ENCODE data around the gene RUNX1. TPM values are rescaled to one million over a fixed set of nuclear protein-coding genes. Genes with fewer than 3 reads are reported as not detected.

The RUNX1 gene
- total RNA-seq, 4 donors from 2014 or later, result 2.9 to 18.7 (median 7.7) TPM

DNA sequence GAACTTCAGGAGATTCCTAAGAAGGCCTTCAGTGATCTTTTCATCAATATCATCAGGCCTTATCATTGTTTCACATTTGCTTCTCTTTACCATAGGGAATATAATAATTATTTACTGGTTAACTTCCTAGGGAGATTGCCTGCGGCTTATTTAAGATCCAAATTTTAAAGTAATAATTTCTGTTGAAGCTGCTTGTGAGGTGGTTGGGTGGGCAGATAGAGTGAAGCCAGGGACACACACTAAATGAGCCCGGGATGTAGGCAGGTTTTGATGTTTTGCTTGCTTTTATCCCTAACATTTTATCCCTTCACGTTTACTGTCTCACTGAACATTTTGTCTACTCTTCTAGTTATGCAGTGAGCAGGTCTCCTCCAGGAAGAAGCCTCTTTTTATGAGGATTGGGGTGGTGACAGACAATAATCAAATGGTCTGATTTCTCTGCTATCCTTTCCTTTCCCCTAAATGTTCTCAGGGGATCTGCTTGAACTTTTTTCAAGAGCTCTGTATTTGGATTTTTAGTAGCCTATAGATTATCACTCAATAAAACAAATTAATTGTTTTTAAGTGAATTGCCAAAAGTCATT, 164.7 kb downstream of the RUNX1 start:
- Histone ChIP-seq H3K27me3 (peaks cover 25% of the 10 kb centered on the region), H3K4me3 (replicated peaks in 1 of 3) (no peak overlapping the region), H3K4me1 (peaks cover 8 to 20% of the 10 kb centered on the region in 2 donors), H3K36me3 (peaks cover 0 to 6% of the 10 kb centered on the region in 2 donors), H3K27ac (peak overlapping the region in 1 of 3 donors; percentile 41), H3K9me3 (no peaks in the 10 kb centered on the region)
- TF ChIP-seq CTCF (IDR thresholded peaks at IDR 0.05) (no peak), POLR2A (IDR thresholded peaks at IDR 0.05) (no peak)
- intact Hi-C loops (cut with DNase I), result loop anchor here (10.0 kb wide), 3 partner anchors 60 to 520 kb away; no protein-coding TSS in a partner anchor
- no peak for DNase-seq
- 78 to 93% methylated on average over 3 of the region's 3 CpGs for WGBS, 2 donors

DNA sequence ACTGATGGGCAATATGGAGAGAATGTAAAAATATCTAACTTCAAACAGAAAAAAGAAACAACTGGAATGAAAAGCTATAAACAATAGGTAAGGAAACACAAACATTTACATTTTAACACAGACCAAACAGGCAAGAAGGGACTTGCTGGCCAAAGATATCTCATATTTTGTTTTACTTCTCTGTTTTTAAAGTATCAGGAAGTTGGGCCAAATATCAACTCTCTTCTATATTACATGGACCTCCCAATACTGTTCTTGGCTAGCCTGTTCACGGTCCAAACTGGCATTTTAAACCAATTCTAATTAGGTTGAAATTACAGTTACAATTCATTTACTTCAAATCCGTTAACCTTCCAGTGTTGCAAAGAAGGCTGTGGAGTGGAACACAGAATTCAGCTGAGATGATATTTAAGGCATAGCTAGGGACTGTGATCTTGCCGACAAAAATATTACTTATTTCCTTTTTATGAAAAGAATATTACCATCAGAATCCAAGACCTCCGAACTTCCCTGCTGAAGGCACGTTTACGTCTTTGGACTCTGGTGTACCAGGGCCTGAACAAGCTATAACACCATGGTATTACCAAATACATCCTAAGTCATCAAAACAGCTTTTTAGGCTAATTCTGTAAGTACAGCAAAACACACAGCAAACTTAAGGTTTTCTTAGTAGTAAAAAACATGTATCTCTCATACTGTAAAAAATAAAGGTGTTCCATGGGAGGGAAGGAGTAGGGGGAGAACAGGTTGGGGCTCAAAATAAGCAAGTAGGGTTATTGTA, 165.4 kb downstream of the RUNX1 start:
- Histone ChIP-seq H3K27ac (no peak overlapping the region), H3K27me3 (peaks cover 25% of the 10 kb centered on the region), H3K4me3 (replicated peaks in 1 of 3) (no peak overlapping the region), H3K9me3 (no peaks in the 10 kb centered on the region), H3K36me3 (peaks cover 0 to 6% of the 10 kb centered on the region in 2 donors), H3K4me1 (peaks cover 11 to 23% of the 10 kb centered on the region in 2 donors)
- intact Hi-C loops (cut with DNase I), result loop anchor here (10.0 kb wide), 3 partner anchors 59 to 521 kb away; no protein-coding TSS in a partner anchor
- TF ChIP-seq CTCF (IDR thresholded peaks at IDR 0.05) (no peak), POLR2A (IDR thresholded peaks at IDR 0.05) (no peak)
- DNase-seq, result no peak
- WGBS, 2 donors, result 88 to 91% methylated on average over 6 of the region's 6 CpGs

DNA sequence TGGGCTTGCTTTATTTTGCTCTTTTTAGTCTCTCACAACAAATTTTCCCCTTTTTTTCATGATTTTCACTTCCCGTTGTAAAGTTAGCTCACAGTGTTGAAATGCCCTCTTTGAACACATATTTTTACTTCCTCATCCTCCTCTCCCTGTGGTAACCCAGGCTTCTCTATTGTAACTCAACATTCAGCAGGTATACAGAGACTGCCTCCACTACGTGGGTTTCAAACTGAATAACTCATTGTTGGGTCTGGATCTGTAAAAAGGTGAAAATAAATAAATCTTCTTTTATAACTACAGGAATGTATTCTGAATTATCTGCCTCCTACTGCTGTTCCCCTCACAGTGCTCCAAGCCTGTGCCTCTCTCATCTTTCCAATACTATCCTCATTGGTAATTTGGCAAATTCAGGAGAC, 166.4 kb downstream of the RUNX1 start:
- TF ChIP-seq CTCF (IDR thresholded peaks at IDR 0.05) (no peak), POLR2A (IDR thresholded peaks at IDR 0.05) (no peak)
- H3K27me3 ChIP-seq, result peaks cover 25% of the 10 kb centered on the region
- no peak for DNase-seq
- no peak overlapping the region for H3K4me3 ChIP-seq (replicated peaks in 1 of 3)
- H3K9me3 ChIP-seq, result no peaks in the 10 kb centered on the region
- intact Hi-C loops (cut with DNase I), result loop anchor here (10.0 kb wide), 3 partner anchors 58 to 522 kb away; no protein-coding TSS in a partner anchor
- peaks cover 0 to 6% of the 10 kb centered on the region in 2 donors for H3K36me3 ChIP-seq
- peaks cover 11 to 28% of the 10 kb centered on the region in 2 donors for H3K4me1 ChIP-seq
- no peak overlapping the region for H3K27ac ChIP-seq
- WGBS, 2 donors, result 83 to 87% methylated on average over 2 of the region's 2 CpGs

GRCh38 chr21:34881839-34882371, 167.2 kb downstream of the RUNX1 start:
- 84 to 88% methylated on average over 4 of the region's 4 CpGs for WGBS, 2 donors

More at GRCh38 chr21:34881839-34882371, 167.2 kb downstream of the RUNX1 start:
- Histone ChIP-seq H3K9me3 (no peaks in the 10 kb centered on the region), H3K27me3 (peaks cover 20% of the 10 kb centered on the region), H3K36me3 (peaks cover 0 to 6% of the 10 kb centered on the region in 2 donors), H3K4me1 (peaks cover 16 to 33% of the 10 kb centered on the region in 2 donors), H3K27ac (no peak overlapping the region), H3K4me3 (replicated peaks in 1 of 3) (no peak overlapping the region)
- no peak for TF ChIP-seq POLR2A (IDR thresholded peaks at IDR 0.05)
- no peak for TF ChIP-seq CTCF (IDR thresholded peaks at IDR 0.05)
- intact Hi-C loops (cut with DNase I), result loop anchor here (10.0 kb wide), 3 partner anchors 57 to 523 kb away; no protein-coding TSS in a partner anchor
- no peak for DNase-seq
